Measurements from ENCODE around the gene FNBP1.

The FNBP1 gene

GRCh38 chr9:129879103-129879699 is 163.8 kb downstream of the FNBP1 start:
- no peak for DNase-seq (ENCODE audit: low spot score)

- no peak for DNase-seq (ENCODE audit: low spot score)
These were observed 164.7 kb downstream of the FNBP1 start for GRCh38 chr9:129878291-129878690.

GRCh38 chr9:129876815-129877214 is 166.2 kb downstream of the FNBP1 start:
- no peak for DNase-seq (ENCODE audit: low spot score)

- DNase-seq (ENCODE audit: low spot score): peak; percentile 36
These were observed 167.1 kb downstream of the FNBP1 start for GRCh38 chr9:129875687-129876395.

GRCh38 chr9:129875181-129875611 is 167.8 kb downstream of the FNBP1 start:
- DNase-seq (ENCODE audit: low spot score): no peak

GRCh38 chr9:129874261-129875101 is 168.5 kb downstream of the FNBP1 start:
- no peak for DNase-seq (ENCODE audit: low spot score)

- no peak for DNase-seq (ENCODE audit: low spot score)
These were observed 169.3 kb downstream of the FNBP1 start for GRCh38 chr9:129873563-129874190.

GRCh38 chr9:129871046-129871445 is 171.9 kb downstream of the FNBP1 start:
- no peak for DNase-seq (ENCODE audit: low spot score)

- no peak for DNase-seq (ENCODE audit: low spot score)
These were observed 173.1 kb downstream of the FNBP1 start for GRCh38 chr9:129869585-129870501.

GRCh38 chr9:129868872-129869486 is 174.0 kb downstream of the FNBP1 start:
- no peak for DNase-seq (ENCODE audit: low spot score)

- no peak for DNase-seq (ENCODE audit: low spot score)
These were observed 174.7 kb downstream of the FNBP1 start for GRCh38 chr9:129868023-129868871.

- DNase-seq (ENCODE audit: low spot score): no peak
These were observed 175.6 kb downstream of the FNBP1 start for GRCh38 chr9:129867136-129868022.

- no peak for DNase-seq (ENCODE audit: low spot score)
These were observed 176.4 kb downstream of the FNBP1 start for GRCh38 chr9:129866394-129867135.

GRCh38 chr9:129865668-129866320 is 177.2 kb downstream of the FNBP1 start:
- no peak for DNase-seq (ENCODE audit: low spot score)

GRCh38 chr9:129864991-129865647 is 177.9 kb downstream of the FNBP1 start:
- no peak for DNase-seq (ENCODE audit: low spot score)

- DNase-seq (ENCODE audit: low spot score): no peak
These were observed 179.8 kb downstream of the FNBP1 start for GRCh38 chr9:129863059-129863690.
